ENCODE results near the gene HTR1D.

The HTR1D gene

GRCh38 chr1:23150742-23151141 is 66.6 kb downstream of the HTR1D start:
- Histone ChIP-seq H3K4ac (ENCODE audit: low read depth in 1 of 2, low read length in 2 of 2) (no peak overlapping the region), H3K27me3 (ENCODE audit: control insufficient read depth in 1 of 2, insufficient read depth in 1 of 2, low read length in 2 of 2) (no peaks in the 10 kb centered on the region), H3K9ac (ENCODE audit: low read length) (no peak overlapping the region), H3K4me2 (ENCODE audit: low read length, poor library complexity, severe bottlenecking) (no peak overlapping the region), H3K79me1 (replicated peaks; ENCODE audit: low read length, poor library complexity, severe bottlenecking) (peaks cover 1% of the 10 kb centered on the region), H2AK5ac (ENCODE audit: low read length, severe bottlenecking) (no peak overlapping the region), H2BK120ac (ENCODE audit: low read depth, low read length) (no peak overlapping the region), H2BK15ac (ENCODE audit: low read depth, poor library complexity, severe bottlenecking) (no peak overlapping the region), H3K36me3 (ENCODE audit: control insufficient read depth in 1 of 2, insufficient read depth in 2 of 2, low read depth in 1 of 2, low read length in 2 of 2) (peaks cover 0 to 3% of the 10 kb centered on the region in 2 experiments), H3K23ac (ENCODE audit: low read length in 2 of 2) (no peak overlapping the region), H2BK5ac (ENCODE audit: low read depth, low read length, poor library complexity, severe bottlenecking) (no peak overlapping the region), H3K9me3 (ENCODE audit: control insufficient read depth, low read length) (no peaks in the 10 kb centered on the region), H3K4me3 (ENCODE audit: insufficient read depth in 1 of 2, low read depth in 1 of 2, low read length in 2 of 2) (no peak overlapping the region), H3K18ac (ENCODE audit: low read depth in 1 of 2, low read length in 2 of 2) (no peak overlapping the region), H2BK12ac (ENCODE audit: low read length in 2 of 2) (no peak overlapping the region), H4K91ac (ENCODE audit: low read length) (no peak overlapping the region), H4K8ac (ENCODE audit: low read length) (no peak overlapping the region), H3K4me1 (ENCODE audit: control insufficient read depth, insufficient read depth, low read depth, low read length) (peaks cover 5% of the 10 kb centered on the region), H3K14ac (ENCODE audit: low read length in 2 of 2) (no peak overlapping the region), H3K27ac (ENCODE audit: low read length, poor library complexity, severe bottlenecking) (no peak overlapping the region), H2AFZ (ENCODE audit: low read depth, low read length) (no peak overlapping the region)
- 93% methylated on average over 5 of the region's 5 CpGs for WGBS
- DNase-seq, result no peak

- no peak overlapping the region for H3K18ac ChIP-seq (ENCODE audit: low read depth in 1 of 2, low read length in 2 of 2)
- WGBS, result 94% methylated on average over 1 of the region's 2 CpGs
Observed at GRCh38 chr1:23150125-23150524, 67.2 kb downstream of the HTR1D start.

GRCh38 chr1:23149114-23149513 is 68.2 kb downstream of the HTR1D start:
- H3K4ac ChIP-seq (ENCODE audit: low read depth in 1 of 2, low read length in 2 of 2), result no peak overlapping the region
- no peak overlapping the region for H4K8ac ChIP-seq (ENCODE audit: low read length)
- H3K27me3 ChIP-seq (ENCODE audit: control insufficient read depth in 1 of 2, insufficient read depth in 1 of 2, low read length in 2 of 2), result no peaks in the 10 kb centered on the region
- no peak overlapping the region for H3K4me3 ChIP-seq (ENCODE audit: insufficient read depth in 1 of 2, low read depth in 1 of 2, low read length in 2 of 2)
- no peak overlapping the region for H3K4me2 ChIP-seq (ENCODE audit: low read length, poor library complexity, severe bottlenecking)
- no peak overlapping the region for H4K91ac ChIP-seq (ENCODE audit: low read length)
- no peak overlapping the region for H3K27ac ChIP-seq (ENCODE audit: low read length, poor library complexity, severe bottlenecking)
- no peak overlapping the region for H2BK15ac ChIP-seq (ENCODE audit: low read depth, poor library complexity, severe bottlenecking)
- no peak overlapping the region for H2AFZ ChIP-seq (ENCODE audit: low read depth, low read length)
- no peak overlapping the region for H3K9ac ChIP-seq (ENCODE audit: low read length)
- H2BK12ac ChIP-seq (ENCODE audit: low read length in 2 of 2), result no peak overlapping the region
- no peak overlapping the region for H3K18ac ChIP-seq (ENCODE audit: low read depth in 1 of 2, low read length in 2 of 2)
- no peak overlapping the region for H3K23ac ChIP-seq (ENCODE audit: low read length in 2 of 2)
- H3K14ac ChIP-seq (ENCODE audit: low read length in 2 of 2), result no peak overlapping the region
- peaks cover 1% of the 10 kb centered on the region for H3K79me1 ChIP-seq (replicated peaks; ENCODE audit: low read length, poor library complexity, severe bottlenecking)
- no peak overlapping the region for H2BK120ac ChIP-seq (ENCODE audit: low read depth, low read length)
- H3K9me3 ChIP-seq (ENCODE audit: control insufficient read depth, low read length), result no peaks in the 10 kb centered on the region
- no peak overlapping the region for H2BK5ac ChIP-seq (ENCODE audit: low read depth, low read length, poor library complexity, severe bottlenecking)
- 88% methylated on average over 1 of the region's 1 CpG for WGBS
- H3K36me3 ChIP-seq (ENCODE audit: control insufficient read depth in 1 of 2, insufficient read depth in 2 of 2, low read depth in 1 of 2, low read length in 2 of 2), result peaks cover under 1 to 3% of the 10 kb centered on the region in 2 experiments
- DNase-seq, result no peak
- peaks cover 5% of the 10 kb centered on the region for H3K4me1 ChIP-seq (ENCODE audit: control insufficient read depth, insufficient read depth, low read depth, low read length)
- H2AK5ac ChIP-seq (ENCODE audit: low read length, severe bottlenecking), result no peak overlapping the region

More at GRCh38 chr1:23150125-23150524, 67.2 kb downstream of the HTR1D start:
- no peak overlapping the region for H3K27ac ChIP-seq (ENCODE audit: low read length, poor library complexity, severe bottlenecking)
- no peaks in the 10 kb centered on the region for H3K27me3 ChIP-seq (ENCODE audit: control insufficient read depth in 1 of 2, insufficient read depth in 1 of 2, low read length in 2 of 2)
- peaks cover 0 to 3% of the 10 kb centered on the region in 2 experiments for H3K36me3 ChIP-seq (ENCODE audit: control insufficient read depth in 1 of 2, insufficient read depth in 2 of 2, low read depth in 1 of 2, low read length in 2 of 2)
- no peaks in the 10 kb centered on the region for H3K9me3 ChIP-seq (ENCODE audit: control insufficient read depth, low read length)
- H2BK120ac ChIP-seq (ENCODE audit: low read depth, low read length), result no peak overlapping the region
- no peak overlapping the region for H2BK5ac ChIP-seq (ENCODE audit: low read depth, low read length, poor library complexity, severe bottlenecking)
- H3K9ac ChIP-seq (ENCODE audit: low read length), result no peak overlapping the region
- H3K4me1 ChIP-seq (ENCODE audit: control insufficient read depth, insufficient read depth, low read depth, low read length), result peaks cover 5% of the 10 kb centered on the region
- no peak overlapping the region for H3K4me2 ChIP-seq (ENCODE audit: low read length, poor library complexity, severe bottlenecking)
- no peak overlapping the region for H2BK12ac ChIP-seq (ENCODE audit: low read length in 2 of 2)
- no peak overlapping the region for H2AK5ac ChIP-seq (ENCODE audit: low read length, severe bottlenecking)
- H3K14ac ChIP-seq (ENCODE audit: low read length in 2 of 2), result no peak overlapping the region
- no peak overlapping the region for H3K4me3 ChIP-seq (ENCODE audit: insufficient read depth in 1 of 2, low read depth in 1 of 2, low read length in 2 of 2)
- H4K8ac ChIP-seq (ENCODE audit: low read length), result no peak overlapping the region
- no peak overlapping the region for H3K4ac ChIP-seq (ENCODE audit: low read depth in 1 of 2, low read length in 2 of 2)
- no peak overlapping the region for H2AFZ ChIP-seq (ENCODE audit: low read depth, low read length)
- peaks cover 1% of the 10 kb centered on the region for H3K79me1 ChIP-seq (replicated peaks; ENCODE audit: low read length, poor library complexity, severe bottlenecking)
- H2BK15ac ChIP-seq (ENCODE audit: low read depth, poor library complexity, severe bottlenecking), result no peak overlapping the region
- no peak overlapping the region for H3K23ac ChIP-seq (ENCODE audit: low read length in 2 of 2)
- H4K91ac ChIP-seq (ENCODE audit: low read length), result no peak overlapping the region
- no peak for DNase-seq

- no peaks in the 10 kb centered on the region for H3K79me1 ChIP-seq (replicated peaks; ENCODE audit: low read length, poor library complexity, severe bottlenecking)
- H3K27me3 ChIP-seq (ENCODE audit: control insufficient read depth in 1 of 2, insufficient read depth in 1 of 2, low read length in 2 of 2), result no peaks in the 10 kb centered on the region
- no peak overlapping the region for H3K27ac ChIP-seq (ENCODE audit: low read length, poor library complexity, severe bottlenecking)
- H4K91ac ChIP-seq (ENCODE audit: low read length), result no peak overlapping the region
- no peaks in the 10 kb centered on the region for H3K9me3 ChIP-seq (ENCODE audit: control insufficient read depth, low read length)
- no peak for DNase-seq
- no peak overlapping the region for H3K4ac ChIP-seq (ENCODE audit: low read depth in 1 of 2, low read length in 2 of 2)
- H2BK120ac ChIP-seq (ENCODE audit: low read depth, low read length), result no peak overlapping the region
- no peak overlapping the region for H3K4me3 ChIP-seq (ENCODE audit: insufficient read depth in 1 of 2, low read depth in 1 of 2, low read length in 2 of 2)
- H2BK15ac ChIP-seq (ENCODE audit: low read depth, poor library complexity, severe bottlenecking), result no peak overlapping the region
- peaks cover 4% of the 10 kb centered on the region for H3K4me1 ChIP-seq (ENCODE audit: control insufficient read depth, insufficient read depth, low read depth, low read length)
- no peak overlapping the region for H2AK5ac ChIP-seq (ENCODE audit: low read length, severe bottlenecking)
- peaks cover 3 to 6% of the 10 kb centered on the region in 2 experiments for H3K36me3 ChIP-seq (ENCODE audit: control insufficient read depth in 1 of 2, insufficient read depth in 2 of 2, low read depth in 1 of 2, low read length in 2 of 2)
- no peak overlapping the region for H3K14ac ChIP-seq (ENCODE audit: low read length in 2 of 2)
- WGBS, result 97% methylated on average over 4 of the region's 4 CpGs
- H3K9ac ChIP-seq (ENCODE audit: low read length), result no peak overlapping the region
- no peak overlapping the region for H2AFZ ChIP-seq (ENCODE audit: low read depth, low read length)
- H2BK12ac ChIP-seq (ENCODE audit: low read length in 2 of 2), result no peak overlapping the region
- H3K4me2 ChIP-seq (ENCODE audit: low read length, poor library complexity, severe bottlenecking), result no peak overlapping the region
- no peak overlapping the region for H2BK5ac ChIP-seq (ENCODE audit: low read depth, low read length, poor library complexity, severe bottlenecking)
- H4K8ac ChIP-seq (ENCODE audit: low read length), result no peak overlapping the region
- H3K23ac ChIP-seq (ENCODE audit: low read length in 2 of 2), result no peak overlapping the region
- no peak overlapping the region for H3K18ac ChIP-seq (ENCODE audit: low read depth in 1 of 2, low read length in 2 of 2)
Observed at GRCh38 chr1:23148084-23148483, 69.2 kb downstream of the HTR1D start.
